ENCODE data around the gene SQSTM1. TPM values are rescaled to one million over a fixed set of nuclear protein-coding genes. Genes with fewer than 3 reads are reported as not detected.

SQSTM1 gene
- total RNA-seq, 4 donors from 2014 or later = 94.7 to 874 (median 439) TPM

DNA sequence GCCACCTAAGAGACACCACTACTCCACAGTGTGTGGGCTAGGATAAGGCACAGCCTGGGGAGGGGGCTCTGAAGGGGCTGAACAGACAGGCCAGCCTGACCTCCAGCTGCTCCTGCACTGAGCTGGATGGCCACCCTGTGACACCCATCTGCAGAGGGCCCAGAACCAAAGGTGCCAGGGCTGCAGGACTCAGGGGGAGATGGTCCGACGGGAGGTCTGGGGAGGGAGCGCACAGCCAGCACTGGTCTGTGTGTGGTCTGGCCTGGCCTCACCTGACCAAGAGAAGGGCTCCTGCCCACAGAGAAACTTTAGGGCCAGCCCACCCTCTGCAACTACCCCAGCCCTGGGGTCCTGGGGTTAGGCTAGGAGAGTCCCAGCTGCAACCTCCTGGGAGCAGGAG lies 26.1 kb upstream of the SQSTM1 start:
- H3K9me3 ChIP-seq = no peaks in the 10 kb centered on the region
- H3K27ac ChIP-seq = peak overlapping the region; percentile 77 to 81
- H3K27me3 ChIP-seq = no peaks in the 10 kb centered on the region
- DNase-seq = no peak
- no peak for TF ChIP-seq POLR2A (IDR thresholded peaks at IDR 0.05)
- TF ChIP-seq CTCF (IDR thresholded peaks at IDR 0.05) = no peak
- intact Hi-C loops (cut with DNase I; ENCODE audit: low total_unique reads) = no loop called here
- H3K36me3 ChIP-seq = no peaks in the 10 kb centered on the region
- H3K4me3 ChIP-seq = no peak overlapping the region
- peaks cover 0 to 9% of the 10 kb centered on the region in 2 donors for H3K4me1 ChIP-seq

GRCh38 chr5:179795049-179795862 lies 25.4 kb upstream of the SQSTM1 start:
- H3K4me1 ChIP-seq = peaks cover 0 to 9% of the 10 kb centered on the region in 2 donors

GRCh38 chr5:179795863-179796833 lies 24.6 kb upstream of the SQSTM1 start:
- Histone ChIP-seq H3K36me3 (no peaks in the 10 kb centered on the region), H3K27ac (peak overlapping the region; percentile 77 to 81), H3K27me3 (no peaks in the 10 kb centered on the region), H3K4me3 (peak overlapping the region; percentile 46 to 52), H3K4me1 (peaks cover 0 to 9% of the 10 kb centered on the region in 2 donors), H3K9me3 (no peaks in the 10 kb centered on the region)
- TF ChIP-seq POLR2A (IDR thresholded peaks at IDR 0.05) (peak; percentile 6 to 42), CTCF (IDR thresholded peaks at IDR 0.05) (peak; percentile 69 to 96 (median 94))
- intact Hi-C loops (cut with DNase I; ENCODE audit: low total_unique reads) = no loop called here
- peak; percentile 67 to 77 for DNase-seq

More at GRCh38 chr5:179795049-179795862, 25.4 kb upstream of the SQSTM1 start:
- peak in 1 of 2 donors; percentile 38 for DNase-seq
- H3K9me3 ChIP-seq = no peaks in the 10 kb centered on the region
- TF ChIP-seq CTCF (IDR thresholded peaks at IDR 0.05) (no peak), POLR2A (IDR thresholded peaks at IDR 0.05) (no peak)
- intact Hi-C loops (cut with DNase I; ENCODE audit: low total_unique reads) = no loop called here
- peak overlapping the region; percentile 77 to 81 for H3K27ac ChIP-seq
- no peaks in the 10 kb centered on the region for H3K36me3 ChIP-seq
- H3K4me3 ChIP-seq = peak overlapping the region; percentile 46 to 52
- H3K27me3 ChIP-seq = no peaks in the 10 kb centered on the region

- H3K4me3 ChIP-seq = no peak overlapping the region
- H3K36me3 ChIP-seq = no peaks in the 10 kb centered on the region
- DNase-seq = peak in 1 of 2 donors; percentile 21
- H3K9me3 ChIP-seq = no peaks in the 10 kb centered on the region
- intact Hi-C loops (cut with DNase I; ENCODE audit: low total_unique reads) = no loop called here
- TF ChIP-seq CTCF (IDR thresholded peaks at IDR 0.05) (no peak), POLR2A (IDR thresholded peaks at IDR 0.05) (no peak)
- H3K27ac ChIP-seq = peak overlapping the region; percentile 77 to 81
- H3K27me3 ChIP-seq = no peaks in the 10 kb centered on the region
- H3K4me1 ChIP-seq = peaks cover 0 to 9% of the 10 kb centered on the region in 2 donors
Observed at GRCh38 chr5:179796877-179797608, 23.7 kb upstream of the SQSTM1 start.
